ENCODE data around the gene HDAC4. TPM values are rescaled to one million over a fixed set of nuclear protein-coding genes. Genes with fewer than 3 reads are reported as not detected.

The HDAC4 gene
- total RNA-seq, 4 donors from 2014 or later = 24.8 to 82.9 (median 41.3) TPM

DNA sequence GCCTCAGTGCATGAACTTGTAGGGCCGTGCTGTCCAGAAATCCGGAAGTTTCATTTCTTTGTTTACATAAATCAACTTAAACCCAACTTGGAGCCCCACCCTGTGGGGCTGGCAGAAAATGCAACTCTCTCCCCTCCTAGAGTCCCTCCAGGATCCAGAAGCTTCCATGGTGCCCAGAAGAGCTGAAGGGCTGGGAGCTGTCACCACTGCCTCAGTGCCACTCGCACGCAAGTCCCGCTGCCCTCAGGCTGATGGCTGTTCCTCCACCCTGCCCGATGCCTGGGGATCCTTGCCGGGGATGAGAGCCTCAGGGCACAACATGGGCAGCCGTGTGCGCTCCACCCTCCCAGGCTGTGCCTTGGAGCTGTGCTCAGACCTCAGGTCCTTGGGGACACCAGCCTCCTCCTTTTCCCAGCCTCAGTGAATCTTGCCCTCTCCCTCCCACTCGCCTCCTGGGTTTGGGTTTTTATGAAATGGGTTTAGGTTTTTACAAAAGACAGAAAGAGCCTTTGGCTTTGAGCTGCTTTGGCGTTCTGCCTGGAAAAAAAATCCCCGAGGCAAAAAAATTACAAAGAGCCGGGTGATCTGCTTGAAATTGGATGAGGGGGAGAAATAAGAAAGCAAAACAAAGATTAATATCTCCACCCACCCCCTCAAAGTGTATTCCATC lies 397.7 kb downstream of the HDAC4 start:
- TF ChIP-seq, protein P1, sequence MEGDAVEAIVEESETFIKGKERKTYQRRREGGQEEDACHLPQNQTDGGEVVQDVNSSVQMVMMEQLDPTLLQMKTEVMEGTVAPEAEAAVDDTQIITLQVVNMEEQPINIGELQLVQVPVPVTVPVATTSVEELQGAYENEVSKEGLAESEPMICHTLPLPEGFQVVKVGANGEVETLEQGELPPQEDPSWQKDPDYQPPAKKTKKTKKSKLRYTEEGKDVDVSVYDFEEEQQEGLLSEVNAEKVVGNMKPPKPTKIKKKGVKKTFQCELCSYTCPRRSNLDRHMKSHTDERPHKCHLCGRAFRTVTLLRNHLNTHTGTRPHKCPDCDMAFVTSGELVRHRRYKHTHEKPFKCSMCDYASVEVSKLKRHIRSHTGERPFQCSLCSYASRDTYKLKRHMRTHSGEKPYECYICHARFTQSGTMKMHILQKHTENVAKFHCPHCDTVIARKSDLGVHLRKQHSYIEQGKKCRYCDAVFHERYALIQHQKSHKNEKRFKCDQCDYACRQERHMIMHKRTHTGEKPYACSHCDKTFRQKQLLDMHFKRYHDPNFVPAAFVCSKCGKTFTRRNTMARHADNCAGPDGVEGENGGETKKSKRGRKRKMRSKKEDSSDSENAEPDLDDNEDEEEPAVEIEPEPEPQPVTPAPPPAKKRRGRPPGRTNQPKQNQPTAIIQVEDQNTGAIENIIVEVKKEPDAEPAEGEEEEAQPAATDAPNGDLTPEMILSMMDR (IDR thresholded peaks at IDR 0.05; ENCODE audit: low read depth) = no peak

DNA sequence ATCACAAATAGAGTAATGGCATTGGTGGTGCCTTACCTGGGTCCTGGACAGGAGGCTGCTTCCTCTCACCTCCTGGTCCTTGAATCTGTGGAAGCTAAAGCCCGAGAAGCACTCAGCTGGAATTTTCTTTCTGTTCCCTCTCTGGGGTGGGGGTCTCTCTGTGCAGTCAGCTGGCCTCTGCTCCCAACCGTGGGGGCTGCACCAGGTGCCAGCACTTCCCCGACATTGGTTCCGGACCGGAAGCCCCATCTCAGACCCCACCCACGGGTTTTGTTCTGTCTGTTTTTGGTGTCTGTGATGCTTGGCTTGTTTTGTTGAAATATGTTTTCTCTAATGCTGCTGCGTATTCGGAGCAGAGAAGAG lies 398.2 kb downstream of the HDAC4 start:
- TF ChIP-seq, protein P1 (IDR thresholded peaks at IDR 0.05; ENCODE audit: low read depth) = no peak

DNA sequence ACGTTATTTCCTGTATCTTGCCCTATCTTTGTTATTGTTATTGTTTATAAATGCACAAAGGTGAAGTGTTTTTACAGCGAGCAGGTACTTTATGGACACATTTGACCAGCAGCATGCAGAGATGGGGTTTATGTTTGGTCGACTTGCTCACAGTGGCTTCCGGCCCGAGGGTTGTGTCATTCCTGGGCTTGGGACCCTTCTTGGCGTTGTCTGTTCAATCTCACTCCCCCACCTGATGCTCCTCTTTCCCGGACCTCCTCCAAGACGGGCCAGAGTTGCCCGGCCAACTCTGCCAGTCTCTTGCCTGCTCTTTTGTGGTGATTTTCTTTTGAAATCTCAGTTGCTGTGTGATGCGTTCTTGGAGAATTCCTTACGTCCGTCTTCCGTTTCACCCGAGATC lies 399.0 kb downstream of the HDAC4 start:
- TF ChIP-seq, protein P1 (IDR thresholded peaks at IDR 0.05; ENCODE audit: low read depth) = no peak

DNA sequence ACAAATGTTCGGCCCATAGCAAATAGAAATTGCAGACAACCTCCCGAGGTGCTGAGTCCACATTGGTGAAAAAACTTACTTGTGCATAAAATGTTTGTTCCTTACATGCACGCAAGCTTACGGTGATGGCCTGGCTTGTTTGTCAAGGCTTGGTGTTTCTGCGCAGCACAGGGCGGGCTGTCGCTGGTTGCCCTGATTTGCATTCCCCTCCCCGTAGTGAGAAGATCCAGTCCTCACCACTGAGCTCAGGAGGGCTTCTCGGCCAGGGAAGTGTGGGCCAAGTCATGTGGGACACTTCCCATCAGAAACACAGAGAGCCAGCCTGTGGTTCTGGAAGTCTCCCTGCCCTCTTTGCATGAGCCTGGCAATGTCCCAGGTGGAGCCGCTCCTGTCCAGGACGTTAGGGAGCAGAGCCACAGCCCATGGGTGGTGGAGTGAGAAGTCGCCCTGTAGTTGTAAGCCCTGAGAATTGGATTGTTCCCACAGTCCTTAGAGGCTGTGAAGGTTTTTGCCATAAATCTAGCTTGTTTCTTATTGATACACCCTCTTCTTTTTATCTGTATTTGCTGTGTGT lies 400.2 kb downstream of the HDAC4 start:
- TF ChIP-seq, protein P1 (IDR thresholded peaks at IDR 0.05; ENCODE audit: low read depth) = no peak

DNA sequence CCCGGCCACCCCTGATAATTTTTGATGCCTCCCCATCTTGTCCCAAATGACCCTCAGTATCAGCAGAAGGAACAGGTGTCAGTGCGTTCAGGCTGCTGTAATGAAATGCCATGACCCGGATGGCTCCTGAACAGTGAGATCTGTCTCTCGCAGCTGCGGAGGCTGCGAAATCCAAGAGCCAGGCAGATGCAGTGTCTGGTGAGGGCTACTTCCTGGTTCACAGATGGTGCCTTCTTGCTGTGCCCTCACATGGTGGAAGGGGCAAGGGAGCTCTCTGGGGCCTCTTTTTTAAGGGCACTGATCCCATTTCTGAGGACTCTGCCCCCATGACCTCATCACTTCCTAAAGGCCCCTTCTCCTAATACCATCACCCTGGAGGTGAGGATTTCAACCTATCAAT lies 400.7 kb downstream of the HDAC4 start:
- TF ChIP-seq, protein P1 (IDR thresholded peaks at IDR 0.05; ENCODE audit: low read depth) = no peak

DNA sequence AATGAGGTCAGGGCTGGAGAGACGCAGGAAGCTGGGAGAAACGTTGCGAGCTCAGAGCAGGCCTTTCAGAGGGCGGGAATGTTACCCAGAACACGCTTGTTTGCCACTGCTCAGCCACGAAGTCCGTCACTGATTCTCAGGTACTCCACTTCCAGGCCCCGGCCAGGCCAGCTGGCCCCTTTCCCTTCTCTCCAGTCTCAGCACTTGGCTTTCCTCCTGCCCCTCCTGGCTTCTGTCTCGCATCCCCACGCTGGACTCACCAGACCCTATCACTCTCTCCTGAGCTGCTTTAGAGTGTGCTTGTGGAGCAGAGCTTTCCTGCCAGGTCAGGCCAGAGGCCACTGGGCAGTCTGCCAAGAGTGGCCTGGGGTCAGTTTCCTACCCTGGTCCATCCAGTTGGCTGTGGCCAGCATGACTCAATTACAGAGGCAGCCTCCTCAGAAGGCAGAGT lies 401.5 kb downstream of the HDAC4 start:
- TF ChIP-seq, protein P1 (IDR thresholded peaks at IDR 0.05; ENCODE audit: low read depth) = no peak

DNA sequence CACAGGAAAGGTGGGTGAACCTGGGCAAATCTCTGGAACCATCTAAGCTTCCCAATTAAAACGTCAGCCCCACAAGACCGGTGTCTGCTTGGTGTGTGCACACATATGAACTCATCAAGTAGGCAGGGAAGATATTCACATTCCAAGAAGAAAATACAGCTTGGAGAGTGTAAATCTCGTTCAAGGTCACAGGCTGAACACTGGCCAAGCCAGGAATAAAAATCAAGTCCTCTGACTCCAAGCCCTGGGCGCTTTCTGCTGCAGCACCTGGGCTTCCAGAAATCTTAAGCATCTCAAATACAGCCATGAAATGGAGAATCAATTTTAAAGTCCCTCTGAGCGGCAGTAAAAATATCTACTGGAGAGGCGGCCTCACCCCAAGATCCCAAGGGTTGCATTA lies 402.0 kb downstream of the HDAC4 start:
- TF ChIP-seq, protein P1 (IDR thresholded peaks at IDR 0.05; ENCODE audit: low read depth) = no peak

Small RNAs within 50 kb of the gene (small RNA-seq; reads per million reads assigned to genes)
- gene MIR2467 (0.61 reads per million), gene MIR4269 (not detected), gene MIR4440 (not detected), gene MIR4441 (not detected)

All from subcutaneous adipose tissue (tissue), 4 donors.